Muscle layer of duodenum (tissue), 2 donors: Measurements from ENCODE around the gene SPAG16.

Source experiments
- H3K27ac ChIP-seq: one replicate; pipeline ENCODE4 v1.7.0; 2013; ENCODE audit warnings: mild to moderate bottlenecking, low read length
- H3K27me3 ChIP-seq: one replicate; pipeline ENCODE4 v1.7.0; 2013; ENCODE audit warnings: low read depth, mild to moderate bottlenecking, control low read depth, low read length
- H3K36me3 ChIP-seq, 2 donors: one replicate each; pipeline ENCODE4 v1.7.0; 2013; ENCODE audit warnings: low read length in 2 of 2, control low read depth in 1 of 2, mild to moderate bottlenecking in 1 of 2; ENCODE audit not compliant: insufficient read depth in 2 of 2, control insufficient read depth in 1 of 2
- H3K4me1 ChIP-seq, 2 donors: one replicate each; pipeline ENCODE4 v1.7.0; 2013; ENCODE audit warnings: low read length in 2 of 2, mild to moderate bottlenecking in 2 of 2, control low read depth in 1 of 2, moderate library complexity in 1 of 2; ENCODE audit not compliant: insufficient read depth in 2 of 2, control insufficient read depth in 1 of 2
- H3K4me3 ChIP-seq, 2 donors: one replicate each; pipeline ENCODE4 v1.7.0; 2013; ENCODE audit warnings: low read length in 2 of 2, low read depth in 1 of 2, mild to moderate bottlenecking in 1 of 2
- H3K9me3 ChIP-seq, 2 donors: one replicate each; pipeline ENCODE4 v1.7.0; 2013; ENCODE audit warnings: low read length in 2 of 2, control low read depth in 1 of 2, mild to moderate bottlenecking in 1 of 2; ENCODE audit not compliant: control insufficient read depth in 1 of 2
- donor health status: healthy.

Gene SPAG16

GRCh38 chr2:213247566-213247965 lies 36.7 kb upstream of the SPAG16 start:
- Histone ChIP-seq H3K36me3 (no peaks in the 10 kb centered on the region), H3K27me3 (no peaks in the 10 kb centered on the region), H3K9me3 (no peaks in the 10 kb centered on the region), H3K4me3 (no peak overlapping the region), H3K4me1 (no peaks in the 10 kb centered on the region), H3K27ac (no peak overlapping the region)

GRCh38 chr2:213248637-213249036 lies 35.6 kb upstream of the SPAG16 start:
- no peaks in the 10 kb centered on the region for H3K27me3 ChIP-seq
- no peak overlapping the region for H3K4me3 ChIP-seq
- H3K27ac ChIP-seq: no peak overlapping the region
- H3K36me3 ChIP-seq: no peaks in the 10 kb centered on the region
- no peaks in the 10 kb centered on the region for H3K4me1 ChIP-seq
- no peaks in the 10 kb centered on the region for H3K9me3 ChIP-seq

DNA sequence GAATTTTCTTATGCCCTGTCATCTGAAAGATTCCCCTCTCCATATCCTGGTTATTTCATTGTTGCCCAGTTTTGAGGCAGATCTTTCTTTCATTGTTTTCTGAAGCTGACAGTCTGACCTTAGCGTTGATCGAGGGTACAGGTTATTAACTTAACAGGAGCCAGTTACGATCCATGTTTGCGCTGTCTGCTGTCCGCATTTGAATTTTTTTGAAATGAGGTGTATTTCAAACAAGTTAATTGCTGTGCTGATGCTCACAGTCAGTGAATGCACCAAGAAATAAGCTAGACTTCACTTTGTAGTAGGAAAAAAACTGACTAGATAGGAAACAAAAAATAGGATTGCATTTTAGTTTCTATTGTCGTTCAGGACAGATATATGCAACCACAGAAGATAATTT lies 34.8 kb upstream of the SPAG16 start:
- H3K4me1 ChIP-seq: no peaks in the 10 kb centered on the region
- H3K27me3 ChIP-seq: no peaks in the 10 kb centered on the region
- no peaks in the 10 kb centered on the region for H3K36me3 ChIP-seq

DNA sequence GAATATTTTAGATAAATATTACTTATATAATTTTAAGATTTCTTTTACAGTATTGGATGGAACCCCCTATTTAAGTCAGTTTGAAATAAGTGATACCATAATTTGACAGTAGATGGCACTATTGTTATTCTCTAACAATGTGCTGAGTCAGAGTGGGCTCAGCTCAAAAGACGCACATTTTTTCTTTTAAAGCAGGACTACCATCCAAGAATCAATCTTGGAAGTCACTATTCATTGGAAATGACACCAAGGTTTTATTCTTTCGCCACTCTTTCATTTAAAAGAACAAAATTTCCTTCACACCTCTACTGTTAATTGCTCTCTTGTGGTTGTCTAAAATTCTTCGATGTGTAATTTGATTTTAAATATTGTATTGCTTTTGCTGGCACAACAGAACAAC lies 32.6 kb upstream of the SPAG16 start:
- Histone ChIP-seq H3K27ac (no peak overlapping the region), H3K4me1 (no peaks in the 10 kb centered on the region), H3K4me3 (no peak overlapping the region), H3K27me3 (no peaks in the 10 kb centered on the region), H3K36me3 (no peaks in the 10 kb centered on the region), H3K9me3 (no peaks in the 10 kb centered on the region)

More for the DNA sequence above, 34.8 kb upstream of the SPAG16 start:
- H3K9me3 ChIP-seq: no peaks in the 10 kb centered on the region
- H3K27ac ChIP-seq: no peak overlapping the region
- no peak overlapping the region for H3K4me3 ChIP-seq

GRCh38 chr2:213252206-213252605 lies 32.1 kb upstream of the SPAG16 start:
- no peak overlapping the region for H3K4me3 ChIP-seq
- H3K9me3 ChIP-seq: no peaks in the 10 kb centered on the region
- no peaks in the 10 kb centered on the region for H3K4me1 ChIP-seq
- H3K36me3 ChIP-seq: no peaks in the 10 kb centered on the region
- H3K27ac ChIP-seq: no peak overlapping the region
- H3K27me3 ChIP-seq: no peaks in the 10 kb centered on the region

DNA sequence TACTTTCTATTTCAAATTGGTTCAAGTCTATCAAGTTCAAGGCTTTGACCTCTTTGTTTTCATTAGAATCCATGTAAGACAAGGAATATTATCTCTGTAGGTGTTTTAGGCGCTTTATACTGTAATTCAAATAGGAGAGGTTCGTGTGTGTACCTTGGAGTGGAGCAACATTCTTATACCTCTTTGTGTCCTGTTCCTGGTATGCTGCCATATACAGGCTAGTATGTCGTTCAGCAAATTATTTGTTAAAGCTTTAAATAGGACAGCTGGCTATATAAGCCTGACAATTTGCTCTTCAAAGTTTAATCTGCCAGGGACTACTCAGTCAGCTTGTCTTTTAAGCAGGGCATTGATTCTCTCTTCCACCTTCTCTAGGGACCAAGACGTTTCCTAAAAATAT lies 31.1 kb upstream of the SPAG16 start:
- H3K4me3 ChIP-seq: no peak overlapping the region
- no peaks in the 10 kb centered on the region for H3K4me1 ChIP-seq
- H3K9me3 ChIP-seq: no peaks in the 10 kb centered on the region
- H3K27me3 ChIP-seq: no peaks in the 10 kb centered on the region
- no peak overlapping the region for H3K27ac ChIP-seq
- H3K36me3 ChIP-seq: no peaks in the 10 kb centered on the region

DNA sequence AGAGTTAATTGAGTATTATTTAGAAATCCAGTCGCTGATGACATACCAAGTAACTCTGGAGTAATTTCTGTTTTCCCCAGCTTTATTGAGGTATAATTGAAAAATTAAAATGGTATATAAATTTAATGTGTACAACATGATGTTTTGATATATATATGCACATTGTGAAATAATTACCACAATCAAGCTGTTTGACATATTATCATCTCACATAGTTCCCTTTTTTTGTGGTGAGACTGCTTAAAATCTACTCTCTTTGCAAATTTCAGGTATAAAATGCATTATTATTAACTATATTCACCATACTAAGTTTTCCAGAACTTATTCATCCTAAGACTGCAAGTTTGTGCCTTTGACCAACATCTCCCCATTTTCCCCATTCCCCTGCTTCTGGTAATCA lies 25.0 kb upstream of the SPAG16 start:
- Histone ChIP-seq H3K9me3 (no peaks in the 10 kb centered on the region), H3K36me3 (no peaks in the 10 kb centered on the region), H3K27me3 (no peaks in the 10 kb centered on the region), H3K27ac (no peak overlapping the region), H3K4me1 (no peaks in the 10 kb centered on the region), H3K4me3 (no peak overlapping the region)

DNA sequence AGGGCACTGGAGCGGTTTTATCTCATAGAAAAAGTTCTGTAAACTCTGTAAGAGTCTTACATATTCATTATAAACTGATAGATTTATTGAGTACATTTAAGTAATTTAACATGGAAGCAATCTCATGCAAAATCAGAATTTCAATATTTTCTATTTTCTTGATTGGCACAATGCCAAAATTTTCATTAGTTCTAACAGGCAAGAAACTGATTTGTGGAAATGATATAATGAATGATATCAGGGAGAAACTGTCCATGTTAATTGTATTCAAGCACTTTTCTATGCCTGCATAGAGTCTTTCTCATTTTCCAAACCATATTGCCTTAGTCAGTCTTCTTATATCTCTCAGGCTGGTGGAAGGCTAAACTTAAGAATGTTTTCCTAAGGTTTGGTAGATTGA lies 23.0 kb upstream of the SPAG16 start:
- no peak overlapping the region for H3K4me3 ChIP-seq
- H3K27ac ChIP-seq: no peak overlapping the region
- no peaks in the 10 kb centered on the region for H3K9me3 ChIP-seq
- no peaks in the 10 kb centered on the region for H3K36me3 ChIP-seq
- H3K27me3 ChIP-seq: no peaks in the 10 kb centered on the region
- no peaks in the 10 kb centered on the region for H3K4me1 ChIP-seq

- Histone ChIP-seq H3K27ac (no peak overlapping the region), H3K4me1 (no peaks in the 10 kb centered on the region), H3K27me3 (no peaks in the 10 kb centered on the region), H3K9me3 (no peaks in the 10 kb centered on the region), H3K4me3 (no peak overlapping the region), H3K36me3 (no peaks in the 10 kb centered on the region)
Measured at GRCh38 chr2:213261715-213262114, 22.5 kb upstream of the SPAG16 start.

DNA sequence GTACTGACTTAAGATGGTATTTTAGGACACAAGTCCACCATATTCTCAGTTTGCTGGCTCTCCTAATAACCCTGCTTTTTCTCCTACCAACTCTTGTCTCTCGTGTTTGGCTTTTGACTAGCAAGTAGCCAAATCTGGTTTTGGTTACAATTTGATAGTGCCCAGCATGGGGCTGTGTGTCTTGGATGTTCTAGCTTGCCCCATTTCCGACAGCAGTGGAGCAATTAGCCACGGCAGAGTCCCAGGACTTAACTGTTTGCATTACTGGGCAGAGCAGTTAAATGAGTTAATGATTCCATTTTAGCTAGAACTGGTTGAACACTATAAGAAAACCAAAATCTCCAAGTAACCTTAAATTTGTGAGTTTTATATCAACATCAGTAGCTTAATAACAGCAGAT lies 18.6 kb upstream of the SPAG16 start:
- Histone ChIP-seq H3K9me3 (no peaks in the 10 kb centered on the region), H3K4me1 (no peaks in the 10 kb centered on the region), H3K27ac (no peak overlapping the region), H3K4me3 (no peak overlapping the region), H3K36me3 (no peaks in the 10 kb centered on the region), H3K27me3 (no peaks in the 10 kb centered on the region)

- H3K9me3 ChIP-seq: no peaks in the 10 kb centered on the region
- H3K27ac ChIP-seq: no peak overlapping the region
- H3K36me3 ChIP-seq: no peaks in the 10 kb centered on the region
- no peaks in the 10 kb centered on the region for H3K4me1 ChIP-seq
- no peaks in the 10 kb centered on the region for H3K27me3 ChIP-seq
- no peak overlapping the region for H3K4me3 ChIP-seq
Measured at GRCh38 chr2:213266421-213266820, 17.8 kb upstream of the SPAG16 start.

- Histone ChIP-seq H3K36me3 (no peaks in the 10 kb centered on the region), H3K27me3 (no peaks in the 10 kb centered on the region), H3K4me3 (no peak overlapping the region), H3K4me1 (no peaks in the 10 kb centered on the region), H3K9me3 (no peaks in the 10 kb centered on the region), H3K27ac (no peak overlapping the region)
Measured at GRCh38 chr2:213271947-213272346, 12.3 kb upstream of the SPAG16 start.
